ENCODE data around the gene DMAP1.

DMAP1 gene

GRCh38 chr1:44256762-44257554 lies 43.7 kb downstream of the DMAP1 start:
- no peak for DNase-seq

- no peak for DNase-seq
Observed at GRCh38 chr1:44259090-44259489, 45.8 kb downstream of the DMAP1 start.

- DNase-seq: no peak
Observed at GRCh38 chr1:44260792-44261170, 47.5 kb downstream of the DMAP1 start.

GRCh38 chr1:44261171-44261817 lies 48.0 kb downstream of the DMAP1 start:
- no peak for DNase-seq

GRCh38 chr1:44261962-44262361 lies 48.7 kb downstream of the DMAP1 start:
- DNase-seq: no peak

GRCh38 chr1:44262414-44262813 lies 49.1 kb downstream of the DMAP1 start:
- no peak for DNase-seq

GRCh38 chr1:44262816-44263567 lies 49.7 kb downstream of the DMAP1 start:
- DNase-seq: no peak

GRCh38 chr1:44263568-44264450 lies 50.5 kb downstream of the DMAP1 start:
- no peak for DNase-seq

- DNase-seq: no peak
Observed at GRCh38 chr1:44264451-44264771, 51.1 kb downstream of the DMAP1 start.

- DNase-seq: no peak
Observed at GRCh38 chr1:44265656-44266358, 52.5 kb downstream of the DMAP1 start.

GRCh38 chr1:44266400-44267344 lies 53.4 kb downstream of the DMAP1 start:
- DNase-seq: no peak

GRCh38 chr1:44267438-44267837 lies 54.2 kb downstream of the DMAP1 start:
- no peak for DNase-seq

- DNase-seq: no peak
Observed at GRCh38 chr1:44268054-44268453, 54.8 kb downstream of the DMAP1 start.
